ENCODE data around the gene NPTX1. TPM values are rescaled to one million over a fixed set of nuclear protein-coding genes. Genes with fewer than 3 reads are reported as not detected.

NPTX1 gene
- total RNA-seq, 1 experiment from 2014 or later, result not detected

DNA sequence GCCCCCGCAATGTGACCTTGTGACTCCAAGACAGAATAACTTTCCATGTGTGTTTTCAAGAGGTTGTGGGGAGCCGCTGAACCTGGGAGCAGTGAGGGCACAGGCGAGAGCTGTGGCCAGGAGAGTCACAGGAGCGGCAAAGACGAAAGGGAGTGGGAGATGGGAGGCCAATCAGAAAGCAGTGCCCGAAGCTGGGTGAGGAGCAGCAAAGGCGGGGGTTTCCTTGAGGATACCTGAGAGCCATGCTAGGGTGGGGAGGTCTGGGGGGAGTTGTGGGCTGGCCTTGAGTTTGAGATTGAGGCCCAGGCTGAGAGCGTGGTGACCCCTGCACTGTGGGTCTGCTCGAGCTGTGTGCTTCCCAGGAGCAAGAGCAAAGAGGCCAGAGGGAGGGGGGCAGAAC, 23.2 kb upstream of the NPTX1 start:
- no peak overlapping the region for H3K4me2 ChIP-seq (ENCODE audit: low read depth, low read length, poor library complexity, severe bottlenecking)
- H3K9ac ChIP-seq (ENCODE audit: low read length), result no peak overlapping the region
- H3K27ac ChIP-seq (ENCODE audit: low read length), result no peak overlapping the region
- no peak overlapping the region for H2AFZ ChIP-seq (ENCODE audit: low read length)
- no peaks in the 10 kb centered on the region for H3K27me3 ChIP-seq (ENCODE audit: low read length)
- no peaks in the 10 kb centered on the region; the same call in 1 of the 2 replicates for H3K9me2 ChIP-seq (replicated peaks; ENCODE audit: insufficient read depth, low read length)
- H3K4me1 ChIP-seq (ENCODE audit: low read length), result peaks cover 6% of the 10 kb centered on the region
- no peak overlapping the region for H3K4me3 ChIP-seq (ENCODE audit: low read length)
- H3K36me3 ChIP-seq (ENCODE audit: insufficient read depth, low read length), result no peaks in the 10 kb centered on the region
- H4K20me1 ChIP-seq (ENCODE audit: insufficient read depth, low read depth, low read length), result no peaks in the 10 kb centered on the region
- DNase-seq, result no peak
- H3K79me2 ChIP-seq (ENCODE audit: low read length), result no peaks in the 10 kb centered on the region
- H3K9me3 ChIP-seq (ENCODE audit: low read length), result no peaks in the 10 kb centered on the region

DNA sequence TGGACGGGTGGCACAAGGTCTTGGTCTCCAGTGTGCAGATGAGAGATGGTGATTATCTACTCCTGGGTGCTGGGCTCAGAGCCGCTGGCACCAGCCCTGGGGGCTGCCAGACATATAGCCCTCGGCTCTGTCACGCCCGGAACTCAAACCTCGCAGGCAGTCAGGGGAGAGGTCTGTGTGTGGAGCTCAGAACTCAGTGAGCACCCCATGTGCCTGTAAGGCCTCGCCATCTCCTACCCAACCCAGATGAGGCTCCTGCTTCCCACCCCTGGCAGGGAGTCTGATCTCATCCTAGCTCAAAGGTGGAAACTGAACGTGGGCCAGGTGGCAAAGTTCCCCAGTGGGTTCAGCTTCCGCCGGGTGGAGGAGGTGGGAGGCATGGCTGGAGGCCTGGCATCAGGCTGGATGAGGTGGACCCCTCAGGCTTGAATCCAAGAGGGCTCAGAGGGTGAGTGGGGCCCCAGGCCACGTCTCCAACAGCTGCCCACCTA, 22.6 kb upstream of the NPTX1 start:
- Histone ChIP-seq H3K79me2 (ENCODE audit: low read length) (no peaks in the 10 kb centered on the region), H3K4me2 (ENCODE audit: low read depth, low read length, poor library complexity, severe bottlenecking) (no peak overlapping the region), H3K9me2 (replicated peaks; ENCODE audit: insufficient read depth, low read length) (no peaks in the 10 kb centered on the region; the same call in 1 of the 2 replicates), H3K4me3 (ENCODE audit: low read length) (no peak overlapping the region), H3K9ac (ENCODE audit: low read length) (no peak overlapping the region), H4K20me1 (ENCODE audit: insufficient read depth, low read depth, low read length) (no peaks in the 10 kb centered on the region), H2AFZ (ENCODE audit: low read length) (no peak overlapping the region), H3K9me3 (ENCODE audit: low read length) (no peaks in the 10 kb centered on the region), H3K27ac (ENCODE audit: low read length) (no peak overlapping the region), H3K4me1 (ENCODE audit: low read length) (peaks cover 6% of the 10 kb centered on the region), H3K36me3 (ENCODE audit: insufficient read depth, low read length) (no peaks in the 10 kb centered on the region), H3K27me3 (ENCODE audit: low read length) (no peaks in the 10 kb centered on the region)
- no peak for DNase-seq

DNA sequence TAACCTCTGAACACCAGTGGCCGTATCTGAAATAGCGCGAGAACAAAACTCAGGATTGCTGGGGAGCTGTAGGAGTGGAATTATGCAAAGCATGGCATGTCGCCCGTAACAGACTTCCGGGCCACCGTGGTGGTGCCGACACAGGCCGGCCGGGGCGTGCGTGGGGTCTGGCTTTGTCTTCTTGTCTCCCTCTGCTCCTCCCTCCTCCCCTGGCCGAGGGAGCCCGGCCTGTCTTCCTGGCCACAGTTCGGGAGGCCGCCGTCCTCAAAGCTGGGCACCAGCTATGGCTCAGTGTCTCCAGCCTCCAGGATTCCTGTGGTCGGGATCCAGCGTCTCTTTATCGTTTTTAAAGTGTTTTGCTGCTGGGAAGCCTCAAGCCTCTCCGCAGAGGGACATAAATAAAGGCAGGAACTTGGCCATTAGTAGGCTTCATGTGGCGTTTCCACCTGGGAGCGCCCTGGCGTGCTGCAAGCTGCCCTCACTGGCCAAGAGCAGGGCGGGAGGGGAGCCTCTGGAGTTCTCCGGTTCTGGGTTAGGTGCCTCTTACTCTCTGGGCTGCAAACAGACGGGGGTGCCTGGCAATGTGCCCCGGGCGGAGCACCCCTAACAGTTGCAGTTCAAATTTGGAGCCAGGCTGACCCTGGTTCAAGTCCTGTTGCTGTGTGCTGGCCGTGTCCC, 22.0 kb upstream of the NPTX1 start:
- H3K4me2 ChIP-seq (ENCODE audit: low read depth, low read length, poor library complexity, severe bottlenecking), result no peak overlapping the region
- H3K9me2 ChIP-seq (replicated peaks; ENCODE audit: insufficient read depth, low read length), result no peaks in the 10 kb centered on the region
- peak; percentile 69 for DNase-seq
- no peaks in the 10 kb centered on the region for H4K20me1 ChIP-seq (ENCODE audit: insufficient read depth, low read depth, low read length)
- peaks cover 6% of the 10 kb centered on the region for H3K4me1 ChIP-seq (ENCODE audit: low read length)
- H3K9me3 ChIP-seq (ENCODE audit: low read length), result no peaks in the 10 kb centered on the region
- H3K9ac ChIP-seq (ENCODE audit: low read length), result no peak overlapping the region
- H3K4me3 ChIP-seq (ENCODE audit: low read length), result no peak overlapping the region
- no peaks in the 10 kb centered on the region for H3K27me3 ChIP-seq (ENCODE audit: low read length)
- H3K79me2 ChIP-seq (ENCODE audit: low read length), result no peaks in the 10 kb centered on the region
- H3K36me3 ChIP-seq (ENCODE audit: insufficient read depth, low read length), result no peaks in the 10 kb centered on the region
- H3K27ac ChIP-seq (ENCODE audit: low read length), result no peak overlapping the region
- H2AFZ ChIP-seq (ENCODE audit: low read length), result 0 out of 2 replicates have a peak overlapping the region, but pooled peaks have one; percentile 27

DNA sequence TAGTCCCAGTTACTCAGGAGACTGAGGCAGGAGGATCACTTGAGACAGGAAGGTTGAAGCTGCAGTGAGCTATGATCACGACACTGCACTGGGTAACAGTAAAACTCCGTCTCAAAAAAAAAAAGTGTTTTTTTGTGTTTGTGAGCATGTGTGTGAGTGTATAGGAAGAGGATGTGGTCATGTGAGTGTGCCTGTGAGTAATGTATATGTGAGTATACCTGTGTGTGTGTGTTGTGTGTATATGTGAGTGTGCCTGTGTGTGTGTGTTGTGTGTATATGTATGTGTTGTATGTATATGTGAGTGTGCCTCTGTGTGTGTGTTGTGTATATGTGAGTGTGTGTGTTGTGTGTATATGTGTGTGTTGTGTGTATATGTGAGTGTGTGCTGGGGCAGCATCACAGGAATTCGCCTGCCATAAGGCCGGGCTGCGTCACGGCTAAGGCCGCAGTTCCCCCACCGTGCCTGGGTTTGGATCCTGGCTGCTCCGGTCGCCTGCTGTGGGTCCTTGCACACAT, 21.4 kb upstream of the NPTX1 start:
- H3K27ac ChIP-seq (ENCODE audit: low read length), result no peak overlapping the region
- peaks cover 6% of the 10 kb centered on the region for H3K4me1 ChIP-seq (ENCODE audit: low read length)
- H3K9me2 ChIP-seq (replicated peaks; ENCODE audit: insufficient read depth, low read length), result no peaks in the 10 kb centered on the region

DNA sequence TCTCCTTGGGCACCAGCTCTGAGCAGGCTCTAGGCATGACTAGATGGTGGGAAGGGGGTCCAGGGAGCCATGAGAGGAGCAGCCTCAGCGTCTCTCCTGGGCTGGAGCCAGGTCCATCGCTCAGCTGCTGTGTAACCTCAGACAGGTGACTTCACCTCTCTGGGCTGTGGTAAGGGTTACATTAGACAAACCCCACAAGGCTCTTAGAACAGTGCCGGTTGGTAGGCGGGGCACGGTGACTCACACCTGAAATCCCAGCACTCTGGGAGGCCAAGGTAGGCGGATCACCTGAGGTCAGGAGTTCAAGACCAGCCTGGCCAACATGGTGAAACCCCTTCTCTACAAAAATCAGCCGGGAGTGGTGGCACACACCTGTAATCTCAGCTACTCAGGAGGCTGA, 18.1 kb upstream of the NPTX1 start:
- Histone ChIP-seq H3K36me3 (ENCODE audit: insufficient read depth, low read length) (no peaks in the 10 kb centered on the region), H3K9ac (ENCODE audit: low read length) (no peak overlapping the region), H3K27ac (ENCODE audit: low read length) (no peak overlapping the region), H3K9me3 (ENCODE audit: low read length) (no peaks in the 10 kb centered on the region), H3K4me1 (ENCODE audit: low read length) (peaks cover 6% of the 10 kb centered on the region), H3K4me2 (ENCODE audit: low read depth, low read length, poor library complexity, severe bottlenecking) (no peak overlapping the region), H3K79me2 (ENCODE audit: low read length) (no peaks in the 10 kb centered on the region), H2AFZ (ENCODE audit: low read length) (no peak overlapping the region), H4K20me1 (ENCODE audit: insufficient read depth, low read depth, low read length) (no peaks in the 10 kb centered on the region), H3K27me3 (ENCODE audit: low read length) (no peaks in the 10 kb centered on the region), H3K4me3 (ENCODE audit: low read length) (no peak overlapping the region), H3K9me2 (replicated peaks; ENCODE audit: insufficient read depth, low read length) (no peaks in the 10 kb centered on the region)
- no peak for DNase-seq

More for the DNA sequence above, 21.4 kb upstream of the NPTX1 start:
- no peaks in the 10 kb centered on the region for H4K20me1 ChIP-seq (ENCODE audit: insufficient read depth, low read depth, low read length)
- no peaks in the 10 kb centered on the region for H3K36me3 ChIP-seq (ENCODE audit: insufficient read depth, low read length)
- H2AFZ ChIP-seq (ENCODE audit: low read length), result no peak overlapping the region
- no peak for DNase-seq
- no peak overlapping the region for H3K9ac ChIP-seq (ENCODE audit: low read length)
- no peaks in the 10 kb centered on the region for H3K27me3 ChIP-seq (ENCODE audit: low read length)
- H3K4me2 ChIP-seq (ENCODE audit: low read depth, low read length, poor library complexity, severe bottlenecking), result no peak overlapping the region
- no peak overlapping the region for H3K4me3 ChIP-seq (ENCODE audit: low read length)
- H3K9me3 ChIP-seq (ENCODE audit: low read length), result no peaks in the 10 kb centered on the region
- no peaks in the 10 kb centered on the region for H3K79me2 ChIP-seq (ENCODE audit: low read length)

DNA sequence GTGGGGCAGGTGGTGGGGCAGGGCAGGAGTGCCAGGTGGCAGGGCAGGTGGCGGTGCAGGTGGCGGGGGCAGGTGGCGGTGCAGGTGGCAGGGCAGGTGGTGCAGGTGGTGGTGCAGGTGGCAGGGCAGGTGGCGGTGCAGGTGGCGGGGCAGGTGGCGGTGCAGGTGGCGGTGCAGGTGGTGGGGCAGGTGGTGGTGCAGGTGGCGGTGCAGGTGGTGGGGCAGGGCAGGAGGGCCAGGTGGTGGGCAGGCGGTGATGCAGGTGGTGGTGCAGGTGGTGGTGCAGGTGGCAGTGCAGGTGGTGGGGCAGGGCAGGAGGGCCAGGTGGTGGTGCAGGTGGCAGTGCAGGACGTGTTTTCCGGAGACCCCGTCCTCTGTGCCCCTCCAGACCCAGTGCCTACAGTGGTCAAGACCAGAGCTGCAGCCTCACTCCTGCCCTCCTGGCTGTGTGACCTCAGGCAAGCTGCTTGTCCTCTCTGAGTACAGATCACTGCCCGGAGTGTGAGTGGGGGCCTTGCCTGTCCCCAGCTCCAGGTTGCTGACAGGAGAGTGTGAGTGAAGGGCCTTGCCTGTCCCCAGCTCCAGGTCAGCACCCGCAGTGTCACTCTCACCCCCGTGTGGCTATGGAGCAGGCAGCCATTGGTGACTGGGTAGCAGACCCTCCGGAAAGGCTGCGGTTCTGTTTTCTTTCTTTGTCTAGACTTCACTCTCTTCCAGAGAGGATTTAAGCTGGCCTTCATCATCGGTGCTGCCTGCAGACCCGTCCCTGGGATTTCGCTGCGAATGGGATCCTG, 16.1 kb upstream of the NPTX1 start:
- H3K27me3 ChIP-seq (ENCODE audit: low read length), result no peaks in the 10 kb centered on the region
- H3K36me3 ChIP-seq (ENCODE audit: insufficient read depth, low read length), result no peaks in the 10 kb centered on the region
- no peaks in the 10 kb centered on the region for H4K20me1 ChIP-seq (ENCODE audit: insufficient read depth, low read depth, low read length)
- H3K79me2 ChIP-seq (ENCODE audit: low read length), result no peaks in the 10 kb centered on the region
- no peak for DNase-seq
- no peak overlapping the region for H2AFZ ChIP-seq (ENCODE audit: low read length)
- H3K9ac ChIP-seq (ENCODE audit: low read length), result no peak overlapping the region
- no peak overlapping the region for H3K4me2 ChIP-seq (ENCODE audit: low read depth, low read length, poor library complexity, severe bottlenecking)
- H3K27ac ChIP-seq (ENCODE audit: low read length), result no peak overlapping the region
- peaks cover 1% of the 10 kb centered on the region for H3K4me1 ChIP-seq (ENCODE audit: low read length)
- no peak overlapping the region for H3K4me3 ChIP-seq (ENCODE audit: low read length)
- H3K9me2 ChIP-seq (replicated peaks; ENCODE audit: insufficient read depth, low read length), result no peaks in the 10 kb centered on the region
- H3K9me3 ChIP-seq (ENCODE audit: low read length), result no peaks in the 10 kb centered on the region

DNA sequence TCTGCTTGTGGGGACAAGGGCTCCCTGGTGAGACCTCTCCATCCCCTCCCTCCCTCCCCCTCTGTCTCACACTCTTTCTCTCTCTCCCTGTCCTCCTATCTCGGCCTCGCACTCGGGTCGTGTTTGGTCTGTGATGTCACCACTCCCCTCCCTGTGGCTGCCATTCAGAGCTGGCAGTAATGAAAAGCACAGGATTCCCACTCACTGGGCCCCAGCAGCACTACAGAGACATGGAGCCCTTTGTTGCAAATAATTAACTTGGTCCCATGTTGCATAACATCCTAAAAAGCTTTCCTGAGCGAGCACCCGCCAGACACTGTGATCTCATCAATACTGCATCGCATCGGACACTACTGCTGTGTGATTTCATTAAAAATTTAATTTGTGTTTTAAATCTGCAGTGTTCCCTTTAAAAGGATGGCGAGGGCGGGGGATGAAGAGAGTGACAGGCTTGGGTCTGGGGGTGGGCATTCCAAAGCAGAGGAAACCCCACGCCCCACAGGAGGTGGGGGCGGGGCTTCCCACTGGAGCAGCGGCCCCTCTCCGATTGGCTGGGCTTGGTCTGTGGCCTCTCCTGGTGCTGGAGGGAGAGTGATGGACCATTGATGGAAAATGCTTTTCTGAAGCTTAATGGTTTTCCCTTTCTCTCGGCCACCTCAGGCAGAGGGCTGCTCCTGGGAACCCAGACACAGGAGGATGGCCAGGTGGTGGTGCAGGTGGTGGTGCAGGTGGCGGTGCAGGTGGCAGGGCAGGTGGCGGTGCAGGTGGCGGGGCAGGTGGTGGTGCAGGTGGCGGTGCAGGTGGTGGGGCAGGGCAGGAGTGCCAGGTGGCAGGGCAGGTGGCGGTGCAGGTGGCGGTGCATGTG, 15.3 kb upstream of the NPTX1 start:
- no peaks in the 10 kb centered on the region for H3K27me3 ChIP-seq (ENCODE audit: low read length)
- no peaks in the 10 kb centered on the region for H3K9me2 ChIP-seq (replicated peaks; ENCODE audit: insufficient read depth, low read length)
- no peak for DNase-seq
- H3K36me3 ChIP-seq (ENCODE audit: insufficient read depth, low read length), result no peaks in the 10 kb centered on the region
- no peak overlapping the region for H3K4me2 ChIP-seq (ENCODE audit: low read depth, low read length, poor library complexity, severe bottlenecking)
- H3K4me1 ChIP-seq (ENCODE audit: low read length), result peaks cover 10% of the 10 kb centered on the region
- no peak overlapping the region for H3K4me3 ChIP-seq (ENCODE audit: low read length)
- H3K9ac ChIP-seq (ENCODE audit: low read length), result no peak overlapping the region
- H2AFZ ChIP-seq (ENCODE audit: low read length), result no peak overlapping the region
- no peak overlapping the region for H3K27ac ChIP-seq (ENCODE audit: low read length)
- no peaks in the 10 kb centered on the region for H3K9me3 ChIP-seq (ENCODE audit: low read length)
- H3K79me2 ChIP-seq (ENCODE audit: low read length), result no peaks in the 10 kb centered on the region
- no peaks in the 10 kb centered on the region for H4K20me1 ChIP-seq (ENCODE audit: insufficient read depth, low read depth, low read length)
